Measurements from ENCODE around the gene LENG1.

Gene LENG1

GRCh38 chr19:54186934-54187381 lies 27.4 kb upstream of the LENG1 start:
- POLR2A ChIA-PET, result interaction anchor here (0.9 to 6.4 kb wide), 4 partner anchors 14 to 49 kb away, joined by 3 to 63 read pairs (median 6); partner anchors contain the start of genes CNOT3 and RPS9
- no peak overlapping the region for H3K27ac ChIP-seq (ENCODE audit: extremely low read depth, low read depth, low read length)

GRCh38 chr19:54186351-54186750 lies 26.8 kb upstream of the LENG1 start:
- CTCF ChIA-PET, result interaction anchor here (0.6 to 0.8 kb wide), 2 partner anchors 21 to 27 kb away, joined by 3 to 6 read pairs; no protein-coding TSS in a partner anchor
- no peak overlapping the region for H3K4me3 ChIP-seq (ENCODE audit: low read depth, low read length)
- no peak overlapping the region for H3K27ac ChIP-seq (ENCODE audit: extremely low read depth, low read depth, low read length)
- TF ChIP-seq HOXC10 (CRISPR knock-in tag; IDR thresholded peaks at IDR 0.05) (0 out of 2 replicates have a peak, but pooled peaks have one; percentile 49), ZNF658 (tag by site-specific recombination; IDR thresholded peaks at IDR 0.05) (no peak)
- no peaks in the 10 kb centered on the region for H3K9me3 ChIP-seq (ENCODE audit: control insufficient read depth, insufficient read depth, low read depth, low read length)
- H3K4me1 ChIP-seq (ENCODE audit: control insufficient read depth, insufficient read depth, low read length), result peaks cover 6% of the 10 kb centered on the region
- H3K36me3 ChIP-seq (ENCODE audit: control insufficient read depth in 2 of 2, insufficient read depth in 1 of 2, low read length in 2 of 2), result peaks cover 3 to 28% of the 10 kb centered on the region in 2 experiments; a peak in 2 of 3 replicates
- POLR2A ChIA-PET, result interaction anchor here (0.9 to 6.4 kb wide), 4 partner anchors 14 to 48 kb away, joined by 3 to 63 read pairs (median 6); partner anchors contain the start of genes CNOT3 and RPS9

More at GRCh38 chr19:54186934-54187381, 27.4 kb upstream of the LENG1 start:
- TF ChIP-seq KLF8 (tag by site-specific recombination; IDR thresholded peaks at IDR 0.05) (no peak), ZNF350 (tag by site-specific recombination; IDR thresholded peaks at IDR 0.05) (no peak), ZNF24 (tag by site-specific recombination; IDR thresholded peaks at IDR 0.05) (no peak), GFI1B (tag by site-specific recombination; IDR thresholded peaks at IDR 0.05) (no peak), OSR2 (tag by site-specific recombination; IDR thresholded peaks at IDR 0.05) (no peak), ZNF670 (tag by site-specific recombination; IDR thresholded peaks at IDR 0.05; ENCODE audit: low read depth) (no peak), ZFHX2 (tag by site-specific recombination; conservative IDR thresholded peaks at IDR 0.05) (0 out of 2 replicates have a peak, but pooled peaks have one; percentile 12), IKZF3 (tag by site-specific recombination; IDR thresholded peaks at IDR 0.05) (no peak), ZIC2 (tag by site-specific recombination; IDR thresholded peaks at IDR 0.05) (peak; percentile 60; the same call in 1 of the 2 replicates), SALL2 (tag by site-specific recombination; IDR thresholded peaks at IDR 0.05; ENCODE audit: borderline replicate concordance) (no peak)
- TF ChIP-seq, protein P1, sequence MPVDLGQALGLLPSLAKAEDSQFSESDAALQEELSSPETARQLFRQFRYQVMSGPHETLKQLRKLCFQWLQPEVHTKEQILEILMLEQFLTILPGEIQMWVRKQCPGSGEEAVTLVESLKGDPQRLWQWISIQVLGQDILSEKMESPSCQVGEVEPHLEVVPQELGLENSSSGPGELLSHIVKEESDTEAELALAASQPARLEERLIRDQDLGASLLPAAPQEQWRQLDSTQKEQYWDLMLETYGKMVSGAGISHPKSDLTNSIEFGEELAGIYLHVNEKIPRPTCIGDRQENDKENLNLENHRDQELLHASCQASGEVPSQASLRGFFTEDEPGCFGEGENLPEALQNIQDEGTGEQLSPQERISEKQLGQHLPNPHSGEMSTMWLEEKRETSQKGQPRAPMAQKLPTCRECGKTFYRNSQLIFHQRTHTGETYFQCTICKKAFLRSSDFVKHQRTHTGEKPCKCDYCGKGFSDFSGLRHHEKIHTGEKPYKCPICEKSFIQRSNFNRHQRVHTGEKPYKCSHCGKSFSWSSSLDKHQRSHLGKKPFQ (tag by site-specific recombination; IDR thresholded peaks at IDR 0.05), result no peak
- Histone ChIP-seq H3K4me3 (ENCODE audit: low read depth, low read length) (no peak overlapping the region), H3K36me3 (ENCODE audit: control insufficient read depth in 2 of 2, insufficient read depth in 1 of 2, low read length in 2 of 2) (peaks cover 3 to 28% of the 10 kb centered on the region in 2 experiments; a peak in 2 of 3 replicates), H3K9me3 (ENCODE audit: control insufficient read depth, insufficient read depth, low read depth, low read length) (no peaks in the 10 kb centered on the region), H3K4me1 (ENCODE audit: control insufficient read depth, insufficient read depth, low read length) (peaks cover 11% of the 10 kb centered on the region)
- CTCF ChIA-PET, result interaction anchor here (0.6 to 3.2 kb wide), 3 partner anchors 27 to 242 kb away, joined by 5 to 28 read pairs (median 6); no protein-coding TSS in a partner anchor

GRCh38 chr19:54183431-54183830 lies 23.9 kb upstream of the LENG1 start:
- TF ChIP-seq REPIN1 (tag by site-specific recombination; IDR thresholded peaks at IDR 0.05; ENCODE audit: low read depth) (no peak), ZSCAN4 (tag by site-specific recombination; IDR thresholded peaks at IDR 0.05) (no peak)

More at GRCh38 chr19:54183431-54183830, 23.9 kb upstream of the LENG1 start:
- Histone ChIP-seq H3K4me3 (ENCODE audit: low read depth, low read length) (no peak overlapping the region), H3K4me1 (ENCODE audit: control insufficient read depth, insufficient read depth, low read length) (peaks cover 2% of the 10 kb centered on the region; the same call in 1 of the 2 replicates), H3K36me3 (ENCODE audit: control insufficient read depth in 2 of 2, insufficient read depth in 1 of 2, low read length in 2 of 2) (peaks cover 3 to 46% of the 10 kb centered on the region in 2 experiments; a peak in 2 of 3 replicates), H3K9me3 (ENCODE audit: control insufficient read depth, insufficient read depth, low read depth, low read length) (no peaks in the 10 kb centered on the region), H3K27ac (ENCODE audit: extremely low read depth, low read depth, low read length) (no peak overlapping the region)
- ChIA-PET POLR2A (interaction anchor here (2.5 kb wide), 1 partner anchor 10 kb away, joined by 20 read pairs; the partner anchor contains the start of gene TMC4), CTCF (interaction anchor here (0.6 to 1.2 kb wide), 2 partner anchors 83 to 180 kb away, joined by 3 to 4 read pairs; no protein-coding TSS in a partner anchor)
